ENCODE data around the gene ZNF423.
"Not testable (repeated sequence)": the region's sequence is repeated elsewhere in the genome, so short reads cannot be mapped to it uniquely, and the experiment has no call there.

The ZNF423 gene

DNA sequence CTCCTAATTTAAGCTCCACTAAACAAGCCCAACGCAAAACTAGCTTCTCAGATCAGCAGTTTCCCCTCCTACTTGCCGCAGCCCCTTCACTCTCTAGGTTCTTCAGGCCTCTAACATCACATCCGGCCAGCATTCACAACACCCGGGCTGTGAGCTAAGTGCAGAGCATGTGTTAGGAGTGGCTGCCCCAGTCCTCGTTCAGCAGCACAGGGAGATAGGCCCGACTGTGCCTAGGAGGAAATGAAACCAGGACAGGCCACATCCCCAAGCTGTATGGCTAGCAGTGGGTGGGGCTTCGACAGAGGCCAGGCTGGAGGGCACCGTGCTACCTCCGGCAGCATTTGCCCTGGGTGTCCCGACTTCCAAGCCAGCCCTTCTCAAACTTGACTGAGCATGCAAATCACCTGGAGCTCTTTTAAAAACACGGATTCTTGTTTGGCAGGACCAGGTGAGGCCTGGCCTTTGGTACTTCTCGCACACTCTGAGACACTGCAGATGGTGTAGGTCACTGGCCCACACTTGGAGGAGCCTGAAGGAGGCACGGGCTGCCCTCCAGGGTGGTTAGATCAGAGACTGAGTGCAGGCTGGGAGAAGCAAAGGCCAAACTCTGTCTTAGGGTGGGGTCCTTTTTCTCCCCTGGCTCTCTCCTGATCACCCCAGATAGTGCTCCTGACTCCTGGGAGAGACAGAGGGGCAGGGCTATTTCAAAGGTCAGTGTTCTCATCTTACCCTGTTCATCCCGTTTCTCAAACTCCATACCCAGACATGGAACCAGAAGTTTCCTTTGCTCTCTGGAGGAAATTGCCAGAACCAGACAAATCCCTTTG lies 280.4 kb downstream of the ZNF423 start:
- peak; percentile 97 for DNase-seq

DNA sequence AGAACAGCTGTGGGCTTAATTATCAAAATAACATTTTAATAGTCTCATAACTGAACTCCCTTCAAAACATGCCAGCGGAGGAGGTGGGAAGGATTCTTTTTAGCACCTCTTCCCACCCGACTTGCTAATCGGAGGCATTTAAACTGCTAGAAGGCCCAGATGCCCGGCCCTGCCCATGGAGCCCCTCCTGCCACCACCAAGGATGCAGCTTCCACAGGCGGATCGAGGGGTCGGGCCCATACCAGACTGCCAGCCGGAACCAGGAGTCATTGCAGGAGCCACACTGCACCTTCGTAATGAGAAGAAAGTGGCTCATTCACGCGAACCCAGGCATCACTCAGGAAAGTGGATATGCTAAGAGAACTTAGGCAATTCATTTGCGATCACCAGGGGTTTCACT lies 281.1 kb downstream of the ZNF423 start:
- no peak for DNase-seq

DNA sequence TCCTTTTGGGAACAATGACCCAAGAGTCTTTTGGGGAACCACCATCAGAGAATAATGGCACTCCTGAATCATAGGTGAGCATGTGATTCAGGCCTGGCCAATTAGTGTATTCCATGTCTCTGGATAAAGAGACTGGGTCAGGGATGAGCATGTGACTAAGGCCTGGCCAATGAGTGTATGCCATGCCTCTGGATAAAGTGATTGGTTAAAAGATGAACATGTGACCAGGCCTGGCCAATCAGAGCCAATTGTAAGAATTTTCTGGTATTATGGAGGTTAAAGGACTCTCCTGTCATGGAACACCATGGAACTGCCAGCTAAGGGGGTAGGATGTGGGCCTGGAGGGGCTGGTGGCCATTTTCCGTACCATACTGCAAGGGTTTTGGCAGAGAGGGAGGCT lies 288.0 kb downstream of the ZNF423 start:
- no peak for DNase-seq

DNA sequence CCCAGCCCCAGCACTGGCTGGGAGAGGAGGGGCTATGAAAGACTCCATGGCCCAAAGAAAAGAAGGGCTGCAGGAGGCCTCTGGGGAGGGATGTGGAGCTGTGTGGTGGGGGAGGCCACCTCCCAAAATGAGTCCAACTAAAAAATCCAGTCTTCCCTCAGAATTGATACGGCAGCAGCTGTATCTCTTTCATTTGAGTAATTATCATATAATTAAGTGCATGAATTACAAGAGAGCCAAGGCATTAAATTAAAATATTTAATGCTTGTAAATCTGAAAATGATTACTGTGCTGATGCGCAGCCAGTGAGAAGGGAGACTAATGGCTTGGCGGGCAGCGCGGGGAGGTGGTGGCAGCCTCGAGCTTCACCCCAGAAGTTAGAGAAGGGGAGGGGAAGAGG lies 289.5 kb downstream of the ZNF423 start:
- no peak for DNase-seq

DNA sequence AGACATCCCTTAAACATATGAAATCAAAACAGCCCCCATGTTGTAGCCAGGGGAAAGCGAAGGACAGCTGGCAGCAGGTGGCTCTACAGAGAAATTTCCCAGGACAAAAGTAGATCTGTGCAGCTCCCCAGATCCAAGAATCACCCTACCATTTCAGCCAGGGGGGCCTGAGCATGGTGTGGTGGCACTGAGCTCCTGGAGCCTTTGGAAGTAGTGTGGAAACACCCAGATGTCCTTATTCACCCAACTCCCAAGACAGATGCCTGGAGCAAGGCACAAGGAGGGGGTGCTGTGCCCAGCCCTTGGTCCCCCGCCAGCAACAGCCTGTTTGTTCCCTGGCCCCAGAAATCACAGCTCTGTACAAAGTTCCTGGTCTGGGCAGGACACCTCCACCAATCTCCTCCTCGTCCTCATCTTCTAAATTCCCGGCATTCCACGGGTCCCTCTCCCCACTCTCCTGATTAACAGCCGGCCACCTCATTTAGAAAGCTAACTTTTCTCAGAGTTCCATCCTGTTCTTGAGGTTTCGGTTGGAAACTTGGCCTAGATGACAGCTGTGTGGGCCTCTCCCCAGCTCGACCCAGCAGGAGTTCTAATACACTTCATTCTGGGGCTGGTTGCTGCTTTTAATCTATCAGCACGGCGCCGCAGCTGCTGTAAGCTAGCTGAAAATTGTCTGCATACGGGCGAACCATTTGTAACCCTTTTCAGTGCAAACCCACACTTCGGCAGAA lies 291.2 kb downstream of the ZNF423 start:
- DNase-seq: no peak

DNA sequence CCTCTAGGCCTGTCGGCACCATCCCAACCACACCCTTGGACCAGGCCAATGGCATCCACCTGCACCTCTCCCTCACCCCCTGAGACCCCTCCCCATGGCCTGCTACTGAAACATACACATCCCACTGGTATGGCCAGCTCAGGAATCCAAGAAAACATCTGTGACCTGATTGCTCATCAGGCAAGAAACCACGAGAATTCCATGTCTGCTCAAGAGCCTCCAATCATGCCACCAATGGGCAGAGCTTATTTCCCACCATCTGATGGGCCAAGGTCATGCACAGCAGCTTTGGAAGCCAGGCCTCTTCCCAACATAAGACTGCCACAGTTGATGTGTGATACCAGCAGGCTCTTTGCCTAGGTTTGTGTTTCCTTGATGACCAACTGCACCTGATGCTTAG lies 292.2 kb downstream of the ZNF423 start:
- no peak for DNase-seq

DNA sequence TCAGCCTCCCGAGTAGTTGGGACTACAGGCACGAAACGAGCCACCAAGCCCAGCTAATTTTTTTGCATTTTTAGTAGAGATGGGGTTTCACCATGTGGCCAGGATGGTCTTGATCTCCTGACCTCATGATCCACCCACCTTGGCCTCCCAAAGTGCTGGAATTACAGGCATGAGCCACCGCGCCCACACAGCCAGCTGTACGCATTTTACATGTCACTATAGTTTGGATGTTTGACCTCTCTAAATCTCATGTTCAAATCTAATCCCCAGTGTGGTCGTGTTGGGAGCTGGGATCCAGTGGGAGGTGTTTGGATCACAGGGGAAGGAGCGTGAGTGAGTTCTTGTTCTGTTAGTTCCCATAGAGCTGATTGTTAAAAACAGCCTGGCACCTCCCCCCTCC lies 293.0 kb downstream of the ZNF423 start:
- DNase-seq: not testable (repeated sequence)

DNA sequence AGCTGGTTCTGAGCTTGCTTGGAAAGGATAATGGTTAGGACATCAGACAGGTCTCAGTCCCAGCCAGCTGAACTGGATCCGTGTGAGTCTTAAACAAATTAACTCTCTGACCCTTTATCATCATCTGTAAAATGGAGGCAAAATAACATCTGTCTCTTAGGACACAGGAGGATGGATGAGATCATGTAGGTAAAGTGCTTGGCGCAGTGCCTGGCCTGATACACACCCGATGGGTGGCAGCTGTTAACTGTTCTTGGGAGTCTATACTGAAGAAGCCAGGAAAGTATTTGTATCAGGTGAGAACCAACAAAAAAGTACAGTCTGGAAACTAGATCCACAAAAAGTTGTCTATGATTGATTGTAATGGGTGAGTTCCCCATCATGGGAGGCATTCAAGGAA lies 293.7 kb downstream of the ZNF423 start:
- DNase-seq: no peak

DNA sequence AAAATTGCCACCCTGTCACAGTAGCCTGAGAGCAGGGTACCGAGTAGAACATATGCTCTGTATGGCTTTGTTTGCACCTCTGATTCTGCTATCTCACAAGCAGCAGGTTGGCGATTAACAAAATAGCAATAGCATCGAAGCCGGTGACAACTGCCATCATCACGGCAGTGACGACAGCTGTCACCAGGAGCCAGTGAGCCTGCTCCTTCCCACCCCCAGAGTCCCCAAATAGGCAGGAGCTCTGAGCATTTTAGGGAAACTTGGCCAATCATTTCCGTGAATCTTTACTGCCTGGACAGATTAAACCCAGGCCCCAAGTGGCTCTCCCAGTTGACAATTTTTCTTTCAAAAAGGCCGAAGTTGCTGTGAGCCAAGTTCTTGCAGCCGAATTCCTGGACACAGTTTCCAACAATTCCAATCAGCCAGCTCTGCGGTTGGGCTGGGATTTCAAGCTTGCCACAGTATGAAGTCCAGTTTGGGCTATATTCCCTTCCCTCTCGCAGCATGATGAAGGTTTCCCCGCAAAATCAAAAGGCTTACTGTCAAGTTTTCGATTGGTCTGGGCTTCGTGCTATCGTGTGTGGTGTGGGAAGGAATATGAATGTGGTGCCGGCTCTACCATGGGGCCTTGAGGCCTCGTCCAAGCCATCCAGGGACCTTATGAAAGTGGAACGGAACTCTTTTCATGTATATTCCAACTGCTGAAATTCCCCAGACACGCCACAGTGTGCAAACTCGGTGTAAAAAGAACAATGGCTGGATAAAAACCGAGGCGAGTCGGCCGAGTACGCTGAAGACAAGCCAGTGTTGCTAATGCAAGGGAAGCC lies 295.7 kb downstream of the ZNF423 start:
- DNase-seq: no peak

DNA sequence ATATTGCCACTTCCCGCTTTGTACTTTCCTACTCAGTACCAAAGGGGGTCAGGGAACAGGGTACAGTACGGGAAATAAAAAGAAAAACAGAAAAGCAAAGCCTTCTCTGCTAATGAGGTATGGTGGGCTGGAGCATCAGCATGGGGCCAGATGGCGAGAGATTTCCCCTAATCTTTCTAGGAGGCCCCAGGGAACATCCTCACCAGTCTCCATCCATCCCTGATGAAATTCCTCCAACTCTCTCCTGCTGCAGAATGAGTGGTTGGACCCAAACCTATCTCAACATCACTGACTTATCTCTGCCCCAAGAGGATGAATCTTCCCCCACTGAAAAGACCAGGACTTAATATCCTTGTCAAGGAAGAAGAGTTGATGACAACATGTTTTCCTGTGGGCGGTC lies 296.7 kb downstream of the ZNF423 start:
- no peak for DNase-seq

DNA sequence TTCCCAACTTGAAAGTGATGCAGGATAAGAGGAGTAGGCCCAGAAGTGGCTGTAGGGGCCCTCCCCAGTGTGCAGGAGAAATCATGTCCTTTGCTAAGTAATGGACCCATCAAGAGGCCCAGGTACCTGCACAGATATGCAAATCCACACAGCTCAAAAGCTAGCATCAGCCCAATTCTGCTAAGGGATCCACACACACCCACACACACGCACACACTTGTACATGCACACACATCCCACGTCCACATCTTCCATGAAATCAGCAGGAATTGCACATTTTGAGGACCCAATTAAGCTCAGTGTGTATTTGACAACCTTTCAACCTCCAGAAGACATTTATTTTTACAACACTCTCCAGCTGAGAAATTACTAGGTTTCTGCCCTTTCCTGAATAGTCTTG lies 297.5 kb downstream of the ZNF423 start:
- DNase-seq: no peak

DNA sequence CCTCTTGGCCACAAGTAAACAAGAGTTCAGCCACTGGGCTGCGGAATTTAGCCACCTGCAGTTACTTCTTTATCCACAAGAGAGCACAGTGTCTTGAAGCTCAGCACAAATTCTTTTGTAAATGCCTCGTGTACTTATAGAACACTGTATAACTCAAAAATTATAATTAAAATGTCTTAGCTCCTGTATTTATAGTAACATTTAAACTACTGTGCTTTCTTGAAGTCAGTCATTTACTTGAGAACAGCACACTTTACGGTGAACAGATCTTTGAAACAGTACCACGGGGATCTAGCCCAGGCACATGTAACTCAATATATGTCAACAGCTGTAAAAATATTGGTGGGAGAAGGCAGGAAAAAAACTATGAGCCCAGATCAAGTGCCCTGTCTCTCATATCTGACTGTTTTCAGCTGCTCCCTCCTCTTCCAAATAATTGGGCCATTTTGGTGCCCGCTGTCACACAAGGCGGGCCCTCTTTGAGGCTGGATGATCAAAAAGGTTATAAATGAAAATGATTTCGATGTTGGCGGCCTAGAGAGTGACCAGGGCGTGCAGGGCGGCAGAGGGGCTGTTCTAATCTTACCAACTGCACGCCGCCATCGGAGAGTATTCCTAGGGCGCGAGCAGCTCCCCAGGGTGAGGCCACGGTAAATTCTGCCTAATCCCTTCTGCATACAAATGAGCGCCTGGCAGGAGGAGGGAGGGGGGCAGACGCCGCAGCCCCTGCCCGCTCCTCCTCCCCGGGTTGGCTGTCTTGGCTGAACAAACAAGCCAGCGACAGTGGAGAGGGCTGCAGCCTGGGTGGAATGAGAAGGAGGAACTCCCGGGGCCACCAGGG lies 299.1 kb downstream of the ZNF423 start:
- DNase-seq: peak; percentile 10

DNA sequence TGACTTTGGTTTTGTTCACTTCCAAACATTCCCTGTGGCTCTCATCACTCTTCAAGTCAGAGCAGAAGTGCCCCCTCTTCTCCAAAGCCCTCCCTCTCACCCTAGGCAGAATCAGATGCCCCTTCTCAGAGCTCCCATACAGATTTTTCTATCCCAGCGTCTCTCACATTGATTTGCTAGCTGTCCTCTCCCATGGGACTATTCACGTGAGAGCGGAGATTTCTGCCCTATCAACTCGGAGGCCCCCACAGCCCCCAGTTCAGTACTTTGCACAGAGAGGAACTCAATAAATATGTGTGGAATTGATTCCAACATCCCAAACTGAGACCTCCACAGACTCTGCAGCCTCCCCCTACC lies 299.7 kb downstream of the ZNF423 start:
- no peak for DNase-seq

DNA sequence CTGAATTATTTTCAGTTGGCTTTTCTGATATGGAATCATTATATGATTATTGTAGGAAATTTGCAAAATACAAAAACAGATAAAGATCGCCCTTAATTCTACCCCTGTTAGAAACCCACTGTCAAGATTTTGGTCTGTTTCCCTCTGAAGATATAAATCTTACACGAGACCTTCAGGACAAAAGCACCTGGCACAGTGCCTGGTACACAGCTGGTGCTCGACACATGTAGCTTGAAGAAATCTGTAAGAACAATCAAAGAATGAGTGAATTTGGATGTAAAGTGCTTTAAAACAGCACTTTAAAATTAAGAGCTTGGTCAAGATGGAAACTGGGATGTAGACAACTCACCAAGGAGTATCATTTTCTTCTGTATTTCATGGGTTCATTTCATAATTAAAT lies 301.2 kb downstream of the ZNF423 start:
- DNase-seq: no peak

DNA sequence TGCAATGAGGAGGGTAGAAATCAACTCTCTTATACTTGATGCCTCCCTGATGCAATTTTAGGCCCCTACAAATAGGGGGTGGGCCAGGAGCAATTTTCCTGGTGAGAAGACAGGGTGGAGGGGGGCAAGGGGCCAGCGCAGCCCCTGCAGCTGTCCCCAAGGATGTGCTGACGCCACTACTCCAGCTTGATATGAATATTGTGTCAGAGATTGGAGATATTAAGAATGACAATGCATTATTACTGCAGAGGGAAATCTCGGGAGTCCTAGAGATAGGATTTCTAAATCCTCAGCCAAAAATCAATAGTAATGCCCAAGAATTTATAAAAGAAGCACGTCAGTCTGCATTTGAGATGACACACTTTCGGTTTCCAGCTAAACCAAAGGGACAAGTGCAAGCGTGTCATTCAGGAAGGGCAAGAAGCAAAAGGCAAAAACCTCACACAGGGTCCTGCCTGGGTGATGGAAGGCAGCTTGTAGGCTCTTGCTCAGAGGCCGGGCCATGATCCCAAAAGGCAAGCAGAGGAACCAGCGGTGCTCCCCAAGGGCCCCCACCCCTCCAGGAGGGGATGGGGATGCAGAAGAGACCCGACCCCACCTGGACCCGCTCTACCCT lies 303.5 kb downstream of the ZNF423 start:
- DNase-seq: no peak

DNA sequence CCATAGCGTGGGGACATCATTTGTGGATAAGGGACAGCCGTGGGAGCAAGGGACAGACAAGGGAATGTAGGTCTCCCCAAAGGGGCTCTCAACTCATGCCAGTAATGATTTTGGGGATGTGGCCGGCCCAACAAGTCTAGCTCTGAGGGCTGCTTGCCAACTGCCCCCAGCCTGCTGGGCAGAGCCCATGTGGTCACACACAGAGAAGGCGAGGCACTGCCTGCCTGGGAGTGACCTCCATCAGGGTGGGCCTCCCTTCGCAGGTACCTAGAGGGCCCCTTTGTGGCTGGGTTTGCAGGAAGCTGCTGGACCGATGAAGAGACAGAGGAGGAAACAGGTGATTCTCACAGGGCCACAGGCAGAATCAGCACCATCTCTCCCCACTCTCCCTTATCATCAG lies 305.2 kb downstream of the ZNF423 start:
- DNase-seq: no peak

DNA sequence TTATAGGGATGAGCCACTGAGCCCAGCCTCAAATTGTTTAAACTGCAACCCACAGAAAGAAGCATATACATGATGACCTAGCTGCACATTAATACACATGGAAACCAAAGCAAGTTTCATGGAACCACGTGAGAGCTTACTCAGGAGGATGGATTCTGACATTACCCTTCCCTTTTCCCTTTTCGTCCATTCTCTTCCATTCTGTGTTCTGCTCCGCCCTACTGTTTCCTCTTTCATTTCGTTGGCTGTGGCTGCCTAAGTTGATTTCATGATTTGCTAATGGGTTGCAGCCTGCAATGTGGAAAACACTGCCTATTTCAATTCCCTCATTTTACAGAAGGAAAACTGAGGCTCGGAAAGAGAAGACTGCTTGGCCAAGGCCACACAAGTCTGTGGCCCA lies 305.8 kb downstream of the ZNF423 start:
- peak; percentile 4 for DNase-seq

DNA sequence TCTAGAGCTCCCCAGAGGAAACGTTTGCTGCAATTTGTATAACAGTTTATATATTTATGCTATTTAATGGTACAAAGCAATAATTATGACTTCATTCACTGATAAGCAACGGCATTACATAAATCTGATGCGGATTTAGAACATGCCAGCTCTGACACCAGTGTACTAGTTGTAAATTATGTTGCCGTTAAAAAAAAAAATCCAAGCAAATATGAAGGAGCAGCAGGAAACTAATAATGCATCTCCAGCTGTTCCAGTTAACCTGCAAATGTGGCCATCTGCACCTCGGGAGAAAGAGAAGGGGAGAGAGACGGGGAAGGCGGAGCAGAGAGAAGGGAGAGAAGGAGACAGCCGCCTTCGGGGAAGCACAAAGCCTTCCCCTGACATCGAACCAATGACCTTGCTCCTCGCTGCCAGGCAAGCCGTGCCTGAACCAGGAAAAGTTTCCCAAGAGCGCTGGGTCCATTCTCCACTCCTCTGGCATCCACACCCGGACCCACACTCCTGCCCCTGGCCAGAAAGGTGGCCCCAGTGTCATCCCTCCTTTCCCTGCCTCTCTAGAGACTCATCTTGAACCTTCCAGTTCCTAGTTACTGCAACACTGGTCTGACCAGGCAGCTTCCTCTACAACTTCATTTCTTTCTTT lies 307.5 kb downstream of the ZNF423 start:
- DNase-seq: no peak

DNA sequence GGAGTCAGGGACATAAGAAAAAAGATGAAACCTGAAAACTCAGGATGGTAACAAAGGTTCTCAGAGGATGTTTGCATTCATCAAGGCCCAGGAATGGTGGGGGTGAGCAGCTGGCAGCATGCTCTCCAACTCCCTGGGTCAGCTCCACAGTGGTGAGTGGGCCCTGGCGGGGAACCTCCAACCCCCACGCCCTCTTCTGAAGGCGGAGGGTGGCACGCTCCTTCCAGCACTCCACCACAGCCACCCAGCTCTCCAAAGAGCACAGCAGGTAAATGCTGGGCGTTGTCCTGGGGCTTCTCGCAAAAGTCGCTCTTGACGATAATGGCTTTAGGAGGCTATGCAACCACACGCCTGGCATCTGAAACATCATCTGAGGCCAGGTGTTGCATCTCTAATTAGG lies 308.5 kb downstream of the ZNF423 start:
- DNase-seq: no peak

DNA sequence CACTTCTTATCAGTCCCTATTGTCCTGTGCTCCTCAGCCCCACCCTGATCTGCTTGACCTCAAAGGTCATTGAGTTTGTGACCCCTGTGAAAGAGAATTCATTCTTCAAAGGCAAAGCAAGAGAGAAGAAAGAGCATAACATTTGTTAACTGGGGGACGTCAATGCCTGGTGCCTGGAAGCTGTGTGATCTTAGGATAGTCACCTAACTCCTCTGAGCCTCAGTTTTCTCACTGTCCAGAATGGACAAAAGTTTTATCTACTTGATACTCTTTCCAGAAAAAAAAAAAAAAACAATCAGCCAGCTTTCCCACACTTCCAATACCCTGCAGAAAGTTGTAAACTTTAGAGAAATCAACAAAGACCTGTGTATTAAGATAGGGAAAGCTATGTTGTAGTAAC lies 309.2 kb downstream of the ZNF423 start:
- DNase-seq: no peak

DNA sequence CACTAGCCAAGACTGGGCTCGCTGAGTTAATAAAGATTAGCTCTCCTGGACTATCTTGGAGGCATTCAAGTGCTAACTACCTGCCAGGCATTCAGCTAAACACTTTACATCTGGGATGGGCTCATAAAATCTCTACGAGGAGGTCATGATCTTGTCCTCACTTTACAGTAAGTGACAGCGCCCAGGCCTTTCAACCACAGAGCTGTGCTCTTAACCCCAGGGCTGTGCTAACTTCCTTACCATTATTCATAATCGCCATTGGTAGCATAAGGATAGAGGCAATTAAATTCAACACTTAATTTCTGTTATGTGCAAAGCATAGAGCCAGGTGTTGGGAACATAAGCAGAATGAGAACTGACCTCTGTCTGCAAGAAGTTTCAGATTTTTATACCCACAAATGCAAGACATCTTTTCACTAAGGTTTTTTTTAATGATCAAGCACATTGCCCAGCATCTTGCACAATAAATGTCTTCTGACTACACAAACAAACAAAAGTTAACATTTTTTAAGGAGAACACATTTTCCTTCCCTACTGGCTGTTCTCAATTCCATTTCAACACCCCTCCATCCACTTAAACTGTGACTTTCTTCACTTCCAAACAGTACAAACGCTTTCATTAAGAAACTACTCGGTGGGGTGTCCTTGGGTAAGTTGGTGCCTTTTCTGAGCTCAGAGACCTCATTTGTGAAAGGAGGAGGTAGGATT lies 310.0 kb downstream of the ZNF423 start:
- DNase-seq: no peak

All from MV-4-11 (cell line).